ENCODE measurements around the gene RSAD1. TPM values are rescaled to one million over a fixed set of nuclear protein-coding genes. Genes with fewer than 3 reads are reported as not detected.

Gene RSAD1
- total RNA-seq, 1 donor from 2014 or later, result 37.3 TPM

DNA sequence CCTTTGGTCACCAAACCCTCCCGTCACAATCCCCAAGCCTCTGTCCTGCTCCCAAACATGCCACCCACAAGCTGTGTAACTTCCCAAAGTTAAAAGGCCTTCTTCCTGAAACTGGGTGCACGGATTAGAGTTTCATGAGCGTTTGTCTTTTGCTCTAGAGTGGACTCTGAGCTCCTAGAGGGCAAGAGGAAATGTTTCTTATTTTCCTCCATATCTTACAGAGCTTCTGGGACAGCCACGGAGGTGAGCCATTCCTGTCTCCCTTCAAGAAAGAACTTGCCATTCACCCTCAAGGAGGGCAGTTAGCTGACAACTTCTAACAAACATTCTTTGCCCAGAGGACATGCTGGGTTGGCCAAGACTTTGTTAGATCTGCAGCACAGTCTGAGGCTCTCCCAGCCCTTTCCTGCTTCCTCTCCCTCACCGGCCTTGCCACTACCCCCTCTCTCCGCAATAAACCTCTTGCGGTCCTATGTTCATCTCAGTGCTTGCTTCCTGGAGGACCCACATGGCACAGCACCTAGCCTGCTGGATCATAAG, 27.0 kb downstream of the RSAD1 start:
- Histone ChIP-seq H3K4me3 (no peak overlapping the region), H3K27ac (no peak overlapping the region), H3K36me3 (no peaks in the 10 kb centered on the region), H3K4me1 (peaks cover 20% of the 10 kb centered on the region), H3K27me3 (no peaks in the 10 kb centered on the region), H3K9me3 (no peaks in the 10 kb centered on the region)
- no peak for TF ChIP-seq POLR2AphosphoS5 (IDR thresholded peaks at IDR 0.05; ENCODE audit: insufficient read depth in 1 of 2, low read depth in 1 of 2)
- TF ChIP-seq, protein P1, sequence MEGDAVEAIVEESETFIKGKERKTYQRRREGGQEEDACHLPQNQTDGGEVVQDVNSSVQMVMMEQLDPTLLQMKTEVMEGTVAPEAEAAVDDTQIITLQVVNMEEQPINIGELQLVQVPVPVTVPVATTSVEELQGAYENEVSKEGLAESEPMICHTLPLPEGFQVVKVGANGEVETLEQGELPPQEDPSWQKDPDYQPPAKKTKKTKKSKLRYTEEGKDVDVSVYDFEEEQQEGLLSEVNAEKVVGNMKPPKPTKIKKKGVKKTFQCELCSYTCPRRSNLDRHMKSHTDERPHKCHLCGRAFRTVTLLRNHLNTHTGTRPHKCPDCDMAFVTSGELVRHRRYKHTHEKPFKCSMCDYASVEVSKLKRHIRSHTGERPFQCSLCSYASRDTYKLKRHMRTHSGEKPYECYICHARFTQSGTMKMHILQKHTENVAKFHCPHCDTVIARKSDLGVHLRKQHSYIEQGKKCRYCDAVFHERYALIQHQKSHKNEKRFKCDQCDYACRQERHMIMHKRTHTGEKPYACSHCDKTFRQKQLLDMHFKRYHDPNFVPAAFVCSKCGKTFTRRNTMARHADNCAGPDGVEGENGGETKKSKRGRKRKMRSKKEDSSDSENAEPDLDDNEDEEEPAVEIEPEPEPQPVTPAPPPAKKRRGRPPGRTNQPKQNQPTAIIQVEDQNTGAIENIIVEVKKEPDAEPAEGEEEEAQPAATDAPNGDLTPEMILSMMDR (IDR thresholded peaks at IDR 0.05), result no peak
- TF ChIP-seq POLR2A (IDR thresholded peaks at IDR 0.05), result no peak
- intact Hi-C loops (cut with DNase I), result no loop called here
- DNase-seq (ENCODE audit: extremely low spot score in 2 of 2), result no peak

DNA sequence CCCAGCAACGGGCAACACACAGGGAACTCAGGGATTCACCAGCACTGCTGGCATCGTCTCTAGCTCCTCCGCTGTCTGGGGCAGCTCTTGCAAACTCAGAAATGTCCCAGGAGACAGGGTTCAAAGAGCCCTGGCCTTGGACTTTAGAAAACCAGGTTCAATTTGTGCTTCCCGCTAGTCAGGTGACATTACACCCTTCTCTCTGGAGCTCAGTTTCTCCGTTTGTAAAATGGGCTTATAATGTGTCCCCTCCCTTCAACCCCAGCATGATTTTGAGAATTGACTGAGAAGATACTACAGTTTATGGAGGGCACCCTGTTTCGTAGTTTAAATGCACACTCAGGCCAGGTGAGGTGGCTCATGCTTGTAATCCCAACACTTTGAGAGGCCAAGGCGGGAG, 27.6 kb downstream of the RSAD1 start:
- intact Hi-C loops (cut with DNase I), result no loop called here
- TF ChIP-seq POLR2AphosphoS5 (IDR thresholded peaks at IDR 0.05; ENCODE audit: insufficient read depth in 1 of 2, low read depth in 1 of 2) (no peak), POLR2A (IDR thresholded peaks at IDR 0.05) (no peak)
- TF ChIP-seq, protein P1 (IDR thresholded peaks at IDR 0.05), result no peak
- peaks cover 20% of the 10 kb centered on the region for H3K4me1 ChIP-seq
- H3K9me3 ChIP-seq, result no peaks in the 10 kb centered on the region
- no peak overlapping the region for H3K27ac ChIP-seq
- no peak for DNase-seq (ENCODE audit: extremely low spot score in 2 of 2)
- no peaks in the 10 kb centered on the region for H3K36me3 ChIP-seq
- no peak overlapping the region for H3K4me3 ChIP-seq
- H3K27me3 ChIP-seq, result no peaks in the 10 kb centered on the region

DNA sequence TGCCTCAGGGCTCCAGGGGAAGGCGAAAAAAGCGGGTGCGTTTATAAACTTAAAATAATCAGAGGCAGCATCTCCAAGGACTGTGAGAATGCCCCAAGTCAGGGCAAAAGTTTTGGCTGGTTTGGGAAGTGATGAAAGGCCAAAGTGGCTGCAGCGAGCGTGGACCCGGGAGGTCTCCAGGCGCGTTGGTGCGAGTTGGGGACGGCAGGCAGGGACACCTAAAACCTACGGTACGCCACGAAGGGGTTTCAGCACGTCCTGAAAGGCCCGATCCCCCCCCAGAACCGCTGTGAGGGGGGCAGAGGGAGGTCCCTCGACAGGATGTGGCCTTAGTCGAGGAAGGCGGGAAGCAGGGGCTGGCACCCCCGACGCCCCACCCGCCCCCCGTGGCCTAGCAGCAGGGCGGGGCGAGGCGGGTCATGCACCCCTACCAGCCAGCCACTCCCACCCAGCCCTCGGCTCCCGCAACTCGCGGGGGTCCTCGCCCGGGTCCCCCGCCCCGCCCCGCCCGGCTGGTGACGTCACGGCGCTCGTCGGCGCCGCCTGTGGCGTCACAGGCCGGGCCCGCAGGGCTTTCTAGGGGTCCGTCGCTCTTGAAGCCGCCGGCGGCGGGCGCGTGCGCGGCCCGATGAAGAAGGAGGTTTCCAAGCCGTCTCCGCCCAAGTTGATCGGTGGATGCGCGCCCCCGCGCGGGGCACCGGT, 29.4 kb downstream of the RSAD1 start, which contains the start of gene MYCBPAP:
TSS of gene MYCBPAP (plus strand) at position 569 of the 702 bp plus-strand sequence. CDS start 236 bp downstream, outside the sequence.
- Histone ChIP-seq H3K36me3 (no peaks in the 10 kb centered on the region), H3K9me3 (no peaks in the 10 kb centered on the region), H3K4me3 (peak within 1 kb of the TSS; percentile 64 to 82), H3K4me1 (peaks cover 20% of the 10 kb centered on the region), H3K27ac (peak within 1 kb of the TSS; percentile 96), H3K27me3 (no peaks in the 10 kb centered on the region)
- no peak for DNase-seq (ENCODE audit: extremely low spot score in 2 of 2)
- TF ChIP-seq POLR2AphosphoS5 (IDR thresholded peaks at IDR 0.05; ENCODE audit: insufficient read depth in 1 of 2, low read depth in 1 of 2) (peak in 1 of 2 donors; percentile 24), POLR2A (IDR thresholded peaks at IDR 0.05) (no peak)
- TF ChIP-seq, protein P1 (IDR thresholded peaks at IDR 0.05), result peak in 1 of 3 experiments; percentile 29
- intact Hi-C loops (cut with DNase I), result no loop called here

DNA sequence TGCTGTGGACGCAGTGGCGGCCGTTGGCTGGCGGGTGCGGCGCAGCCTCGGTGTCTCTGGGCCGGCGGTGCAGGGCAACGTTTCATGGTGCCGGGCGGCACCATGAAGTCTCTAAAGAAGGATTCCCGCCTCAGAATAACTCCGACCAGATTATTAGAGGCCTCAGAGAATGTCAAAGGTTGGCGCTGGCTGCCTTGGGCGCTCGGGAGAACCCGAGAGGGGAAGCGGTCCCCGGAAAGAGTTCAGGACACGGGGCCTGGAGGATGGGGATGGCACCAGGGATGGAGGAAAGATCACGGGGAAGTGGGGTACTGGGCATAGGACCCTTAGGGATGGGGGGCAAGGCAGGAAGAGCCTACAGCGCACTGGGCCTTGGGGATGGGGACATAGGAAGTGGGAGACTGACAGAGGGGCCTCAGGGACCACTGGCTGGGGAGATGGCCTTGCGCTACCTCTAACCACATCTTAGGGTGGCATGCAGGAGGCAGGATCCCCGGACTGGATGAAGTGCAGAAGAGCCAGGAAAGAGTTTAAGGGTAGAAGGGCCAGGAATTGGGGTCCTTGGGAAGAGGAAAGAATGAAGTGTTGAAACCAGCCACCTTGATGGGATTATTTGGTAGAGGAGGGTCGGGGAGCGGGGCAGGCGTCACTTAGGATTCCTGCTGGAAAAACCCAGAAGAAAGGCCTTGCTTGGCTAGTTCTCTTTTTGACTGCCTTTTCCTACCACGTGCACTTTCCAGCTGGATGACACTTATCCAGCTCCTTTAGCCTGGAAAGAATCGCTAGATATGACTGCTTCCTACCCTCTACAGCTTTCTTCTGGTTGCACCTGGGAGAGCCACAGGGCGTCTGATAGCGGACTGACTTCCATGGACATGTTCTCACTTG, 30.2 kb downstream of the RSAD1 start:
- Histone ChIP-seq H3K27me3 (no peaks in the 10 kb centered on the region), H3K4me3 (peak overlapping the region; percentile 64 to 82), H3K27ac (peak overlapping the region; percentile 96), H3K9me3 (no peaks in the 10 kb centered on the region), H3K4me1 (peaks cover 20% of the 10 kb centered on the region), H3K36me3 (no peaks in the 10 kb centered on the region)
- intact Hi-C loops (cut with DNase I), result no loop called here
- peak in 1 of 2 donors; percentile 66 for TF ChIP-seq POLR2AphosphoS5 (IDR thresholded peaks at IDR 0.05; ENCODE audit: insufficient read depth in 1 of 2, low read depth in 1 of 2)
- no peak for TF ChIP-seq POLR2A (IDR thresholded peaks at IDR 0.05)
- no peak for DNase-seq (ENCODE audit: extremely low spot score in 2 of 2)

DNA sequence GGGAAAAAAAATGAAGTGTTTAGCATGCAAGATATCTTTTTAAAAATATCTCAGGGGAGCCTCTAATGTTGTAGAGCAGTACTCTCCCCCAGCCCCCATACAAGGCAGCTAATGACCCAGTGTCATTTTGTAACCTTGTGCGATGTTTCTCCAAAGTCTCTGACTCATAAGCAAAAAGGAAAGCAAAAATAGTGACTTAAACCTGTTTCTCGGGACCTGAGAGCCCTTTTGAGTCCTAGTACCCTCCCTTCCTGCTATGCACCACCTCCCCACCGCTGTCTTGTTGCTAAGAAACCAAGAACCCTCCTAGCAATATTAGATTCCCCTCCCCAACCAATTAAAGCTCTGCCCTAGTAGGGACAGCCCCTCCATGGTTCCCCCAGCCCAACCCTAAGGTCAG, 32.4 kb downstream of the RSAD1 start:
- Histone ChIP-seq H3K27me3 (no peaks in the 10 kb centered on the region), H3K9me3 (no peaks in the 10 kb centered on the region), H3K4me3 (no peak overlapping the region), H3K4me1 (peaks cover 28% of the 10 kb centered on the region), H3K27ac (no peak overlapping the region), H3K36me3 (no peaks in the 10 kb centered on the region)
- TF ChIP-seq POLR2AphosphoS5 (IDR thresholded peaks at IDR 0.05; ENCODE audit: insufficient read depth in 1 of 2, low read depth in 1 of 2), result no peak
- TF ChIP-seq, protein P1 (IDR thresholded peaks at IDR 0.05), result no peak
- TF ChIP-seq POLR2A (IDR thresholded peaks at IDR 0.05), result no peak
- intact Hi-C loops (cut with DNase I), result no loop called here
- DNase-seq (ENCODE audit: extremely low spot score in 2 of 2), result no peak

Data from vagina (tissue), 2 donors.